NCI-H146 treated with DMSO at 0.1 percent for 48 hours (cell line): Measurements from ENCODE around the gene CLSTN2.
A peak's percentile ranks its signal among the peaks of the same experiment; 100 is the strongest.

Experiments used
- DNase-seq: peaks from one replicate; lab custom pipeline; 2025; ENCODE audit not compliant: unreplicated experiment; lab: John Stamatoyannopoulos, UW

CLSTN2 gene

GRCh38 chr3:140571836-140572235 is 636.9 kb downstream of the CLSTN2 start:
- DNase-seq, result no peak

GRCh38 chr3:140572334-140572733 is 637.3 kb downstream of the CLSTN2 start:
- no peak for DNase-seq

- peak; percentile 69 for DNase-seq
These were observed 638.0 kb downstream of the CLSTN2 start for GRCh38 chr3:140573011-140573410.

GRCh38 chr3:140574375-140574774 is 639.4 kb downstream of the CLSTN2 start:
- no peak for DNase-seq

DNA sequence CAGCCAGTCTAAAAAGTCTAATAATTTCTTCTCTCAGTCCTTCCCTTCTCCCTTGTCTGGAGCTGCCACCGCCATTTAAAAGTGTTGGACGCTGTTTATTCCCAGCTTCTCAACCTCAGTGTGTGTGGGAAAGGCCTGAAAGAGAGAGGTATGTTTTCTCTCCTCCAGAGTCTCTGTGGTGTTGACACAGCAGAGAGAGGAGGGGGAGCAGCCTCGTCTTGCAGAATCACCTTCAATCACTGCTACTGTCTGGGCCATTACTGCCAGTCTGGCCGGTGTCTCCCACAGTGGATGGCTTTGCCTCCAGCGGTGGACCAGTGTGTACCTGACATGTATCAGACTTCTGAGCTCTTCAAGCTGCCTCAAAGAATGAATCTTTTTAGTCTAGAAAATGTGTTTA is 641.5 kb downstream of the CLSTN2 start:
- no peak for DNase-seq

GRCh38 chr3:140577911-140578310 is 642.9 kb downstream of the CLSTN2 start:
- no peak for DNase-seq

DNA sequence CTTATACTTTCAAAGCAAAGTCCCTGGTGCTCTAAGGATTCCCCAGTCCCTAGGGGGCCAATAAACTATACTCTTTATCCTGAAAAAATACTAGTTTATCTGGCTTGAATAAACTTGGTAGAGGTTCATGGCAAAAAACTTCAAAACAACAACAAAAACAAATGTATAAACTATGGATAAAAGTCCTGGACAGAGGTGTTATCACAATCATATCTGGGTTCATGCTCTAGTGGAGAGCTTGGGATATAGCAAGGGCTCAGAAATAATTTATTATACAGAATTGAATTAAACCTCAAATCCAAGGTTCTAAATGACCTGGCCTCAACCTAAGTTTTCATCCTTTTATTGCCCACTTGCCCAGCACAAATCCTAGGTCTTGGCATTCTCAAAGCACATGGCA is 644.3 kb downstream of the CLSTN2 start:
- no peak for DNase-seq

DNA sequence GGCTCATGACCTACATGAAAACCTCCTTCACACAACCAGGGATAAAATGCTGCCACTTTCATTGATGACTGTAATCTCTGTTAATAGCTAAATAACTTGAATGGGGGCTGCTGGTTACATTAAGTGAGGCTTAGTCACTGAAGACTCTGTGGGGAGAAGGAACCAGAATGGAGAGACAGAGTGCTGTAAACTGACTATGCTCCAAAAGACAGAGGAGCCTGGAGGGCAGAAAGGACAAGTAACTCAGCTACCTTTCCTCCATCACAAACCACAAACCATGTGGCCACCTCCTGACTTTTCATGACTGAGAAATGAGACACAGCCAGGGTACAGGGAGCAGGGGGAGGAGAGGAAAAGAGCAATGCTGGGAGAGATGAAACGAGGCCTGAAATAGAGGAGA is 645.8 kb downstream of the CLSTN2 start:
- DNase-seq, result no peak

DNA sequence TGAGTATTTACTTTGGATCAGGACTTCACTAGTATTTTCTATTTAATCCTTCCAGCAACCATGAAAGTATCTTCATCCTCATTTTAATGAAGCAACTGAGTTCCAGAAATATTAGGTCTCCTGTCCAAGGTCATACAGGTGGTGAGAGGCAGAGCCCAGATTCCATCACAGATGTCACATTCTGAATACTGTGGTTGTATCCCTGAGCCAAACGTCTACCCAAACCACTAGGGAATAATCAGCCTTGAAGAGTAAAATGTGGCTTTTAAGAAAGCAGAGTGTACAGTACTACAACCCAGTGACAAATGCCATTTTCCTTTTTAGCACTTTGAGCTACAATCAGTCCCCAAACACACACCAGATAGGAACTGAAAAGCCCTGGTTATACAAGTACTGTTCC is 649.6 kb downstream of the CLSTN2 start:
- no peak for DNase-seq

DNA sequence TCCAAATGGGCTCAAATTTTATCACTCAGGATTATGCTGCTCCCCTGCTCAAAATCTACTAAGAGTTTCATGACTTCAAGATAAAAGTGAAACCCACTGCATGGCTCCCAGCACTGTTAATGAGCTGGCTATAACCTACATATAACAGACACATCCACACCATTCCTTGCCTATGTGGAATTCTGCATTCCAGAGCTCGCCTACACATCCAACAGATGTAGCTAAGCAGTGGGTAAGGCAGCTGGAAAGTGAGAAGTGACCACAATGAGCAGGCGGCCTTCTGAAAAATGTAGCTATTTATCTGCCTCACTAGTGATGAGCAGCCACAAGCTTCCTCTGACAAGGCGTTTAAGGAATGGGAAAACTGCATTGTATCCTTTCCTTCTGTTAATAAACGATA is 650.8 kb downstream of the CLSTN2 start:
- DNase-seq, result no peak

- DNase-seq, result no peak
These were observed 651.3 kb downstream of the CLSTN2 start for GRCh38 chr3:140586311-140586710.

DNA sequence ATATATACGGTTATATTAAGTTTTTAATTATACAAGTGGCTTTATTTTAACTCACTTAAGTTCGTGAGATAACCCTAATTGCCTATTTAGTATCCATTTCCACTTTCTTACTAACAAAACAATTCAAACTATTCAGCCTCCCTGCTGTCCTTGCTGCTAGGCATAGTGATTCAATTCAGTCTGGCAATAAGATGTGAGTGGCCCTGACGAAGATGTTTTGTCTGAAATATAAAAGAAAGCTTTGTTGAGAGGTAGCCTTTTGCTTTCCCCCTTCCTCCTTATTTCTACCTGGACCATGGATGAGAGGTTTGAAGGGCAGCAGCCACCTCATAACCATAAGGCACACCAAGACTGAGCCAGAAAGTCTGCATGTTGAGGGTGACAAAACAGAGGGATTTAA is 653.6 kb downstream of the CLSTN2 start:
- no peak for DNase-seq

DNA sequence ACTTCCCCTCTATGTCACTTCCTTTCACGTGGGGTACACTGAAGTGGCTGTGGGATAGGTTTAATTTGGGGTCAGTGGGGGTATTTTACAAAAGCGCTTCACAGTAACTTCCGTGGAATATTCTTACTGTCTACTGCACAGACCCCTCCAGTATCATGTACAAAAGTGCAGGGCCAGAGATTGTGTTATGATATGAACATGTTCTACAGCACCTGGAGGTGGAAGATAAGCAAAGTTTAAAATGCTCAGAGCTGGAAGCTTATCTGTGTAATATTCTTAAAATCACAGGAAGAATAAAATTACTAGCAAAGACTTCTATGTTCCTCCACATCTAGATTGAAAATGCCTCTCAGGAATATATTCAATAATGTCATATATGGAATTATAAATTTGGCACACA is 658.8 kb downstream of the CLSTN2 start:
- DNase-seq, result no peak

DNA sequence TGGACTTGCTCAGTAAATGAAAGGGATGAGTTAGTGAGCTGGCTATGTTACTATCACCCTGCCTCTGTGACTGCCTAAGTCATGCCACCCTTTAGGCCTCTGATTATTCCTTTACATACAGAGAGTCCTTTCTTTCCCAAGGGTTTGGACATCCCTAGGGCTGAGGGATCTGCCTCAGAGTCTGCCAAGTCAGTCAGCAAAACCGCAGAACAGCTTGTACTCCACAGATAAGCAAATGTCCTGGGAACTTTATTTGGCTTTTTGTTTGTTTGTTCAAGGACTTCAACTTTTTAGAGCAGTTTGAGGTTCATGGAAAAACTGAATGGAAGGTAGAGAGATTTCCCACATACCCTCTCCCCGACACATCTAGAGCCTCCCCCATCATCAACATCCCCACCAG is 660.3 kb downstream of the CLSTN2 start:
- no peak for DNase-seq

- no peak for DNase-seq
These were observed 662.4 kb downstream of the CLSTN2 start for GRCh38 chr3:140597364-140597763.

DNA sequence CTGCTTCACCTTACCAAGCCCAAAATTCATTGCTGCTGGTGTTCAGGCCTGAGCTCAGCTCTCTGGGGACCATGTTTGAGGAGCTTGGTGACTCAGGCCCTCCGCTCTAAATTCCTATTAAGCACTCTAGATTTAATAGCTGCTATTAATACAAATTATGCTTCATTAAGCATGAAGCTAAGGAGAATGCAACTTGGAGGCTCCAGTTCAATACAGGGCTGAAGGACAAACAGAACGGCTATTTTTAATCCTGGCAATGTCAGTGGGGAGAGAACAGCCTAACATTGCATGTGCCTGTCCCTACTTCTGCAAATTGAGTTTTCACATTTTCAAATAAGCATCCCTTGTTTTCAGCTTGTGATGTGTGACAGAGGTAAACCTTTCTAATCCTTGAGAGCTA is 662.8 kb downstream of the CLSTN2 start:
- DNase-seq, result no peak

DNA sequence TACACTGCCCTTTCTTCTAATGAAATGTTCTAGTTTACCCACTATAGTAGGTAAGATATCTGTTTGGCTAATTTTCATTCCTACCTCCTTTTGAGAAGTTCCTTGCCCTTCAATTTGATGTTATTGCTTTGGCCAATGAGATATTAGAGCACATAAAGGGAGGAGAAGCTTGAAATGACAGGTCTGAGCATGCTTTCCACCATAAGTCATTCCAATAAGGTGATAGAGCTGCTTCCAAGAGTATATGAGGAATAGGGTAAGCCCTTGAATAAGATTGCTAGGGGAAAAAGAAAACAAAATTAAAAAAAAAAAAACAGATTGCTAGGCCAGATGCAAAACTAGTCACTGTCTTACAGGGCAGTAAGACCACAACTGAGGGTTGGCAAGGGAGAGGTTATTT is 664.0 kb downstream of the CLSTN2 start:
- DNase-seq, result no peak

- peak; percentile 28 for DNase-seq
These were observed 664.5 kb downstream of the CLSTN2 start for GRCh38 chr3:140599496-140599895.

DNA sequence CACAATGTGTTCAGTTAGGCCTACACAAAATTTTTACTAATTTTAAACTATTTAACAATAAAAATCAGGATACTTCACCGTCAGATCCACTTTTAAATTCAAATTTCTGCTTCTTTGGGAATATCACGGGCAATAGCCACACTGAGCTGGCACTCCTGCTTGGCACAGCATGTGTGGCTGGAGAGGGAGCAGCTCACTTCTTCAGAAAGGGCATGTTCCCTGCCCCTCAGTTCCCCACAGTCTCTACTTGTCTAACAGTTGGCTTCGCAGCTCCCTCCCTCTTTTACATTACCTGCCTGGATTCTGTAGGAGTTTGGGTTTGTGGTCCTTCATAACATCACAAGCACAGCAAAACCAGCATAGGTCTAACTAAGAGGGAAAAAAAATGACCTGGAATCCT is 666.9 kb downstream of the CLSTN2 start:
- no peak for DNase-seq

- no peak for DNase-seq
These were observed 667.8 kb downstream of the CLSTN2 start for GRCh38 chr3:140602781-140603180.

GRCh38 chr3:140603766-140604165 is 668.8 kb downstream of the CLSTN2 start:
- DNase-seq, result no peak

DNA sequence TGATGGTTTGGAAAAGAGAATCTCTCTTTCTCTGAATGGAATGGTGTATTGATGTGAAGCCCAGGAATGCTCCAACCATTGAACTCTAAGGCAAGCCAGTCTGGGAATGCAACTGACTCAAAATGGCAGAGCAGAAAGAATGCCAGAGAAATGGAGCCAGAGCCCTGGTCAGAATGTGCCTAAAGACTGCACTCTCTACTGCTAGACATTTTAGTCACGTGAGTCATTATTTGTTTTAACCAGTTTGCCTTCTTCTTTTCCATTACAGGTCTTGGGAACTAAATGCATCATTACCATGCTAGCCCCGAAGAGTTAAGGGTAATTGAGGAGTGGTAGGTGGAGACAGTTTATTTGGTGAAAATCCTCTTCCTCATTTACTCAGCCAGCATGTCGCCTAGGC is 675.6 kb downstream of the CLSTN2 start:
- DNase-seq, result no peak

DNA sequence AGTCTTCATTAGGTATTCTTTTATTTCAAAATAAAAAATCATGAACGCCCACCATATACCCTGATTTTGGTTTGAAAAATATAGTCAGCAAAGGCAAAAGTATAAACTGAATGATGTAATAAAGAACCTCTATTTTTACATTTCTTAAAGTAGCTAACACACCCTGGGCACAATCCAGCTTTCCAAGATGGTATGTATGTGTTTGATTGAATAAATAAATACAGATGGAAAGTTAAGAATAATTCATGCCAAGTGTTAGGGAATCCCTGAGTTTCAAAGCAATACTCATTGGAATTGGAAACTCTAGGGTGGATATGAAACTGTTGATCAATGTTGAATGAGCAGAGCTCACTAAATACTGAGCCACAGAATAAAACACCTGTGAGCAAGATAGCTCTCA is 679.0 kb downstream of the CLSTN2 start:
- DNase-seq, result no peak

- DNase-seq, result no peak
These were observed 682.1 kb downstream of the CLSTN2 start for GRCh38 chr3:140617135-140617534.
